Heart left ventricle (tissue), 13 donors: ENCODE results near the gene CLPTM1L.
A peak's percentile ranks its signal among the peaks of the same experiment; 100 is the strongest.

Source experiments
- CTCF ChIP-seq, 12 donors: fragments of 200-600 bp; sonication (generic) in 4 of 12; IDR thresholded peaks; one replicate each; pipeline versions ENCODE4 v1.5.0 to v1.8.0; 2018 to 2022; ENCODE audit warnings: antibody characterized with exemption in 12 of 12, mild to moderate bottlenecking in 5 of 12
- POLR2A ChIP-seq, 2 donors: fragments of 450-650 bp; IDR thresholded peaks; one replicate each; pipeline ENCODE4 v1.6.1; 2017; ENCODE audit warnings: antibody characterized with exemption in 2 of 2, mild to moderate bottlenecking in 2 of 2, moderate library complexity in 2 of 2
- donor health status: ischemic (EF 13 %, LVEDD 7.1; RV severe dilation, severe dysfunction).
- donor health status: DM: no; HTN: yes; CAD: no.
- donor health status: DM: no; HTN: no; CAD: no.
- donor health status: ischemic (EF 25% LVEDD 6.9; RV normal size, moderate dysfunction).
- donor health status: ischemic (EF 25% LVEDD 5.7; RV mildly dilated, moderate dysfunction).
- donor health status: ischemic (EF 35%, LVEDD 5.7; RV mildly dilated, moderate dysfunction).
- donor health status: nonischemic (EF 11% LVEDD 7.7; RV severe dilation, severe dysfunction).
- donor health status: DM: yes; HTN: yes; CAD: no.
- donor health status: PGD.
- donor health status: ischemic (EF 29% LVEDD 5.4; RV normal size, mild dysfunction).
- donor health status: nonischemic (EF 23%, LVEDD 6.1; RV moderate dilation, normal function).

DNA sequence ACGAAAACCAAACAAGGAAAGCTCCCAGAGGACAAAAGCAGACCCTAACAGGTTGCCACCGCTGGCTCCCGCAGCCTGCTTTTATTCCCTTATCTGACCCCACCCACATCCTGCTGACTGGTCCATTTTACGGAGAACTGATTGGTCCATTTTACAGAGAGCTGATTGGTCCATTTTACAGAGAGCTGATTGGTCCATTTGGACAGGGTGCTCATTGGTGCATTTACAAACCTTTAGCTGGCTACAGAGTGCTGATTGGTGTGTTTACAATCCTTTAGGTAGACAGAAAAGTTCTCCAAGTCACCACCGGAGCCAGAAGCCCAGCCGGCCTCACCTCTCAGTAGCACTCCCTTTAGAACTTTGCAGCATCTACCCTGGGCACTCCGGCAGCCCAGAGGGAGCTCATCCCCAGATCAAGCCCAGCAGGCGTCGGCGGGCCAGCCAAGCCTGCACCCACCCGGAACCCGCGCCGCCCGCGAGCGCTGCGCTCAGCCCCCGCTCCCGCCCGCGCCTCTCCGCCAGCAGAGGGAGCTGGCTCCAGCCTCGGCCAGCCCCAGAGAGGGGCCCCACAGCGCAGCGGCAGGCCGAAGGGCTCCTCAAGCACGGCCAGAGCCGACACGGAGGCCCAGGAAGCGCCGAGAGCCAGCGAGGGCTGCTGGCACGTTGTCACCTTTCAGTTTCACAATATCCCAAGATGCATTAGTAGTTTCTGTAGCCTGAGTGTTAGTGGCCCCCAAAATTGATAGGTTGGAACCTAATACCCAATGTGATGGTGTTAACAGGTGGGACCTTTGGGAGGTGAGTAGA is 35.3 kb upstream of the CLPTM1L start:
- TF ChIP-seq CTCF (IDR thresholded peaks at IDR 0.05): peak; percentile 48 to 69 (median 57)
- TF ChIP-seq POLR2A (IDR thresholded peaks at IDR 0.05): no peak
